ENCODE results near the gene HIPK3. TPM values are rescaled to one million over a fixed set of nuclear protein-coding genes. Genes with fewer than 3 reads are reported as not detected.

The HIPK3 gene
- total RNA-seq, result 23.8 and 27.6 TPM in 2 replicates

GRCh38 chr11:33257160-33257896 lies at the start of gene HIPK3:
HIPK3 (plus strand) TSS chr11:33257381.

GRCh38 chr11:33375688-33376311 lies 118.6 kb downstream of the HIPK3 start, which contains the start of gene KIAA1549L:
KIAA1549L (plus strand) TSS chr11:33376108.

Other genes with a start within 250 kb of the HIPK3 start
- 0.39 TPM in 1 of 2 replicates, not detected in the other for gene DEPDC7, start 241.5 kb upstream of the HIPK3 start, total RNA-seq
- 14.9 and 26.2 TPM in 2 replicates for gene TCP11L1, start 217.8 kb upstream of the HIPK3 start, total RNA-seq
- 24.8 and 25.8 TPM in 2 replicates for gene CSTF3, start 95.9 kb upstream of the HIPK3 start, total RNA-seq
- gene KIAA1549L, start 118.7 kb downstream of the HIPK3 start, total RNA-seq, result 18.9 and 23.0 TPM in 2 replicates

Measured in mammary microvascular endothelial cell (primary cell).